ENCODE data around the gene ARL14EP. TPM values are rescaled to one million over a fixed set of nuclear protein-coding genes. Genes with fewer than 3 reads are reported as not detected.
A peak's percentile ranks its signal among the peaks of the same experiment; 100 is the strongest.

Gene ARL14EP
- total RNA-seq, 1 donor from 2014 or later: 32.8 TPM

DNA sequence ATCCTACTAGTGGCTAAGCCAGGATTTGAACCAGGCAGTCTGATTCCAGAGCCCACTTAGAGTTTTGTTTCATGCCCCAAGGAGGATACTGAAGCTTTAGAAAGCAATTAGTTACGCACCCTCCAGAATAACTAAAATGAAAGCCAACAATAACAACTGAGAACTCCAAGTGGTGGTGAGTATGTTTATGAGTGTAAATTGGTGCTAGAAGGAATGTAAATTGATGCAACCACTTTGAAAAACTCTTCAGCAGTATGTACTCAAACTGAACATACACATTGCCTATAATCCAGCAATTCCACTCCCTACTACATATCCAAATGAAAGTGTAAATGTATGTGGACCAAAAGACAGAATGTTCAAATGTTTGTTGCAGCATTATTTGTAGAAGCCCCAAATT lies 6.7 kb upstream of the ARL14EP start:
- Mint-ChIP-seq H3K27ac (no peak overlapping the region), H3K9me3 (peaks cover 6% of the 10 kb centered on the region), H3K4me3 (no peak overlapping the region), H3K4me1 (no peaks in the 10 kb centered on the region), H3K36me3 (no peaks in the 10 kb centered on the region), H3K27me3 (ENCODE audit: low read depth) (peaks cover 30% of the 10 kb centered on the region)
- DNase-seq (ENCODE audit: low spot score in 2 of 2, unreplicated experiment in 2 of 2): no peak
- TF ChIP-seq, protein P1, sequence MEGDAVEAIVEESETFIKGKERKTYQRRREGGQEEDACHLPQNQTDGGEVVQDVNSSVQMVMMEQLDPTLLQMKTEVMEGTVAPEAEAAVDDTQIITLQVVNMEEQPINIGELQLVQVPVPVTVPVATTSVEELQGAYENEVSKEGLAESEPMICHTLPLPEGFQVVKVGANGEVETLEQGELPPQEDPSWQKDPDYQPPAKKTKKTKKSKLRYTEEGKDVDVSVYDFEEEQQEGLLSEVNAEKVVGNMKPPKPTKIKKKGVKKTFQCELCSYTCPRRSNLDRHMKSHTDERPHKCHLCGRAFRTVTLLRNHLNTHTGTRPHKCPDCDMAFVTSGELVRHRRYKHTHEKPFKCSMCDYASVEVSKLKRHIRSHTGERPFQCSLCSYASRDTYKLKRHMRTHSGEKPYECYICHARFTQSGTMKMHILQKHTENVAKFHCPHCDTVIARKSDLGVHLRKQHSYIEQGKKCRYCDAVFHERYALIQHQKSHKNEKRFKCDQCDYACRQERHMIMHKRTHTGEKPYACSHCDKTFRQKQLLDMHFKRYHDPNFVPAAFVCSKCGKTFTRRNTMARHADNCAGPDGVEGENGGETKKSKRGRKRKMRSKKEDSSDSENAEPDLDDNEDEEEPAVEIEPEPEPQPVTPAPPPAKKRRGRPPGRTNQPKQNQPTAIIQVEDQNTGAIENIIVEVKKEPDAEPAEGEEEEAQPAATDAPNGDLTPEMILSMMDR (IDR thresholded peaks at IDR 0.05; ENCODE audit: unreplicated experiment): no peak

DNA sequence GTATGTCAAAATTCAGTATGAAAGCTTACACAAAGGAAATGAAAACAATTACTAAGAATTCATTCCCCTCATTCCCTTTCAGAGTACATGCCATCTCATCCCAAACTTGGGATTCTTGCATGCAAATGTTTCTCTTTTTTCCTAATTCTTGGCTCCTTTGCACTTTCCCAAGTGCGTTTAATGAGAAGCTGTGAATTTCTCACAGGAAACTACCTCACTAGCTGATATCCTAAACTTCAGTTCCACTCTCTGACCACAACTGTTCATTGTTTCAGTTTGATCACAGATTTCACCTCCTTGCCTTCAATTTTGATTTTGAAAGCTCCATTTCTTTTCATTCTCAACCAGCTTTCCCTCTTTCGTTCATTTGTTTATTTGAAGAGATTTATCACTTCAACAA lies 5.9 kb upstream of the ARL14EP start:
- Mint-ChIP-seq H3K4me1 (no peaks in the 10 kb centered on the region), H3K4me3 (no peak overlapping the region), H3K9me3 (no peaks in the 10 kb centered on the region), H3K36me3 (no peaks in the 10 kb centered on the region), H3K27me3 (ENCODE audit: low read depth) (peaks cover 30% of the 10 kb centered on the region), H3K27ac (no peak overlapping the region)
- TF ChIP-seq, protein P1 (IDR thresholded peaks at IDR 0.05; ENCODE audit: unreplicated experiment): no peak
- DNase-seq (ENCODE audit: low spot score in 2 of 2, unreplicated experiment in 2 of 2): no peak

DNA sequence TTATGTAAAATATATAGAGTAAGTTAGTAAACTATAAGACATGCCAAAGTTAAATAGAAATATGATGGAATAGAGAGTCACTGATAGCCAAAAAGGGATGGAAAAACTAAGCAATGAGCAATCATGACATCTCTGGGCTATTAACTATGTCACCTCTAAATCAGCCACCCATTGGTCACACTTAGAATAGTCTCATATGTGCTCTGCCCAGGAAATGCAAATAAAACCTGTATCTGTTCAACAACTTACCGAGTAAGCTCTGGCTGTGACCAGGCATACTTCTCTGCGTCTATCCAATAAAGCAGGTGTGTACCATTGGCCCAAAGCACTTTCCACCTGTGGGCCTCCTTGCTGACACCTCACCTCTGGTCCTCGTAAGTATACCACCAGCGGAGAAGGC lies 1.6 kb upstream of the ARL14EP start:
- no peak for DNase-seq (ENCODE audit: low spot score in 2 of 2, unreplicated experiment in 2 of 2)
- TF ChIP-seq, protein P1 (IDR thresholded peaks at IDR 0.05; ENCODE audit: unreplicated experiment): no peak
- Mint-ChIP-seq H3K9me3 (no peaks in the 10 kb centered on the region), H3K4me1 (peaks cover 28% of the 10 kb centered on the region), H3K36me3 (peaks cover under 1% of the 10 kb centered on the region), H3K4me3 (no peak overlapping the region), H3K27ac (no peak overlapping the region), H3K27me3 (ENCODE audit: low read depth) (peaks cover 29% of the 10 kb centered on the region)

DNA sequence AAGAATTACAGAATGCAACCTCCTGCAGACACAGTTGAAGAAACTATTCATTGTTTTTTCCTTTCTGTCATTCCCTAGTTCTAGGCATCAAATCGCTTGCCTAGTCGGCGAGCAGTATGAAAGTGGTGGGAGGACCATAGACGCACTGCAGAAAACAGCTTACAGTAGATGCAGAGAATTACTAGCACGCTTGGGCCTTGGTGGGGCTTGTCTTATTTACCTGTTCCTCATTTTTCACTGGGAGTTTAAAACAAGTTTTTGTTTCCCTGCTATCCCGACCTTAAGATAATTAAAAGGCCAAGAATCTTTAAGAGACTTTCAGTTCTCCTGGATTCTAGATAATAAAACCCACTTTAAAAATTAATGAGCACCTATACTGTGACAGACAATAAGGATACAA lies 713 bp upstream of the ARL14EP start:
- Mint-ChIP-seq H3K27ac (no peak overlapping the region), H3K36me3 (peaks cover 2% of the 10 kb centered on the region), H3K9me3 (no peaks in the 10 kb centered on the region), H3K27me3 (ENCODE audit: low read depth) (peaks cover 24% of the 10 kb centered on the region), H3K4me3 (peak overlapping the region; percentile 98), H3K4me1 (peaks cover 30% of the 10 kb centered on the region)
- TF ChIP-seq, protein P1 (IDR thresholded peaks at IDR 0.05; ENCODE audit: unreplicated experiment): no peak
- no peak for DNase-seq (ENCODE audit: low spot score in 2 of 2, unreplicated experiment in 2 of 2)

DNA sequence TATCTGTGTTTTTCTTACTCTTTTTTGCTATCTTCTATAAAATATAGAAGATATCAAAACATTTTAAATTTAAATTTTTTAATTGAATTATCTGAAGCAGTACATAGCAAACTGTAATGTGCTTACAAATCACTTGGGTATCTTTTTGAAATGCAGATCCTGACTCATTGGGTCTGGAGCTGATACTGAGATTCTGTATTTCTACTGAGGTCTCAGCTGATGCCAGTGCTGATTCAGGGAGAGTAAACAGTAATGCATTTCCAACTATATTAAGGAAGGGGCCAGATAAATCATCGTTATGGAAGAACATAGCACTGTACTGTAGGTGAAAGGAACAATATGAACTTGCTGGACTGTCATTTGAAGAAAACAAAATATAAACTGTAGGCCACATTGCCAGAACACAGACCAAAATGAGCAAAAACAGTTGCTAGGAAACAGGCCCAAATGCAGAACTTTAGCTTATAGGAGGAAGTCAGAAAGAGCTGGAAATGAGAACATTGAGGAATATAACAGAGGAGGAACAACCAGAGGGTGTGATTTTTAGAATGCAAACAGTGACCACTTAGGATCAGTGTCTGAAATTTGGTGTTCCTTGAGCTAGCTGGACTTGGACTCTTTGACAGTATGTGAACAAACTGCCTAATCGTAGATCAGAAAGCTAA lies 3.3 kb downstream of the ARL14EP start:
- TF ChIP-seq, protein P1 (IDR thresholded peaks at IDR 0.05; ENCODE audit: unreplicated experiment): no peak
- peaks cover 6% of the 10 kb centered on the region for H3K36me3 Mint-ChIP-seq
- peaks cover 53% of the 10 kb centered on the region for H3K4me1 Mint-ChIP-seq
- H3K4me3 Mint-ChIP-seq: no peak overlapping the region
- no peak overlapping the region for H3K27ac Mint-ChIP-seq
- no peaks in the 10 kb centered on the region for H3K9me3 Mint-ChIP-seq
- DNase-seq (ENCODE audit: low spot score in 2 of 2, unreplicated experiment in 2 of 2): no peak
- H3K27me3 Mint-ChIP-seq (ENCODE audit: low read depth): no peaks in the 10 kb centered on the region

All from mesothelial cell of epicardium (in vitro differentiated cells).